HG03139 (cell line): ENCODE data around the gene SP6.

Experiments
- ATAC-seq: cut with Tn5 transposase; IDR thresholded peaks from one replicate; pipeline ENCODE4 v1.9.1; 2021; ENCODE audit not compliant: unreplicated experiment

The SP6 gene

GRCh38 chr17:47838636-47839035 lies 12.3 kb downstream of the SP6 start:
- ATAC-seq: no peak

- ATAC-seq: no peak
Observed at GRCh38 chr17:47837401-47838039, 13.4 kb downstream of the SP6 start.

- ATAC-seq: no peak
Observed at GRCh38 chr17:47836601-47837000, 14.4 kb downstream of the SP6 start.

GRCh38 chr17:47834756-47835155 lies 16.2 kb downstream of the SP6 start:
- no peak for ATAC-seq

- no peak for ATAC-seq
Observed at GRCh38 chr17:47831934-47832327, 19.0 kb downstream of the SP6 start.

GRCh38 chr17:47831003-47831933 lies 19.7 kb downstream of the SP6 start, which contains the start of the genes LRRC46 and MRPL10:
TSS of gene LRRC46 (plus strand) at chr17:47831670. CDS start at chr17:47831990, 320 bp downstream.
TSS of gene MRPL10 (minus strand) at chr17:47831541. CDS start at chr17:47831511, 30 bp downstream.
- ATAC-seq: peak; percentile 81

GRCh38 chr17:47830396-47831002 lies 20.5 kb downstream of the SP6 start:
- ATAC-seq: no peak

GRCh38 chr17:47829870-47830269 lies 21.1 kb downstream of the SP6 start:
- no peak for ATAC-seq

GRCh38 chr17:47823519-47823918 lies 27.4 kb downstream of the SP6 start:
- ATAC-seq: no peak

GRCh38 chr17:47822785-47823184 lies 28.2 kb downstream of the SP6 start:
- no peak for ATAC-seq

- peak; percentile 76 for ATAC-seq
Observed at GRCh38 chr17:47821424-47822391, 29.3 kb downstream of the SP6 start, which contains the start of gene OSBPL7. TSS of gene OSBPL7 (minus strand) at chr17:47821794. CDS start at chr17:47820278, 1,516 bp downstream.

GRCh38 chr17:47821031-47821423 lies 29.9 kb downstream of the SP6 start:
- no peak for ATAC-seq

- no peak for ATAC-seq
Observed at GRCh38 chr17:47820033-47820789, 30.8 kb downstream of the SP6 start.

GRCh38 chr17:47819475-47819874 lies 31.5 kb downstream of the SP6 start:
- no peak for ATAC-seq

GRCh38 chr17:47818002-47818695 lies 32.8 kb downstream of the SP6 start:
- no peak for ATAC-seq

GRCh38 chr17:47816947-47817346 lies 34.0 kb downstream of the SP6 start:
- ATAC-seq: no peak

- ATAC-seq: no peak
Observed at GRCh38 chr17:47816111-47816735, 34.7 kb downstream of the SP6 start.

GRCh38 chr17:47815106-47815918 lies 35.7 kb downstream of the SP6 start:
- no peak for ATAC-seq
